GM19397 (cell line): ENCODE data around the gene KCNAB1.

ENCODE experiments used
- ATAC-seq: cut with Tn5 transposase; IDR thresholded peaks from one replicate; pipeline ENCODE4 v1.9.1; 2021; ENCODE audit warnings: mild to moderate bottlenecking, moderate library complexity; ENCODE audit not compliant: unreplicated experiment

The KCNAB1 gene

GRCh38 chr3:156522673-156523072, 402.3 kb downstream of the KCNAB1 start:
- no peak for ATAC-seq

GRCh38 chr3:156525808-156526207, 405.4 kb downstream of the KCNAB1 start:
- ATAC-seq, result no peak

DNA sequence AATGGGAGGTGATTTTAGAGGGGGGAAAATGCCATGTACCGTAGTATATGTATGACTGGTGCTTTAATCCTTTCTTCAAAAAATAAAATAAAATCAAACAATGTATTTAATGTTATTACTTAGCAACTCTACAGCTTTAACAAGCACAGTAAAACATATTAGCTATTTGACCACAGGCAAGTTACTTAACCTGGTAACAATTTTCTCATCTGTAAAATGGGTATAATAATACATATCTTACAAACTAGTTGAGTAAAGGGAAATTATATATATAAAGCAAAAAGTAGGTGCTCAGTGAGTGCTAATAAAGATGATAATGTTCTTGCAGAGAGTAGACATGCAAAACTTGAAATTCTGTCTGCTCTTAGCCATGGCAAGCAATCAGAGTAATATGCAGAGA, 406.7 kb downstream of the KCNAB1 start:
- ATAC-seq, result no peak

DNA sequence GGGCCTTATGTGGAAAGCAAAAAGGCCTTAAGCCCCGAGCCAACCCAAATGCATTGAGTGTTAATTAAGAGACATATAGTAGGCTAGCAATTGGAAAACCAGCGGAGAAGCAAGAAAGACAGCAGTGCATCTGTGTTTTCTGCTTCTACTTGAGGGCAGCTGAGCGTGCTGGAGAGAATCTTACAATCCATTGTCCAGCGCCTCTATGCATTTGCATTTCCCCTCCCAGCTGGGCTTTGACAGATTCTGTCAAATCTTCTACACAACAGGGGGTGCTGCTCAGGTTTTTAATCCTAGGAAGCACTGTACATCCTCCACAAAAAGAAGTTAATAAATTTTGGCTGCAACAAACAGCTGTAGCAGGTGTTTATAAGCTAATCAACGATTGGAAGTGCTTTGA, 410.6 kb downstream of the KCNAB1 start:
- ATAC-seq, result no peak

GRCh38 chr3:156532730-156533129, 412.4 kb downstream of the KCNAB1 start:
- ATAC-seq, result no peak

- ATAC-seq, result no peak
Measured at GRCh38 chr3:156533205-156533604, 412.8 kb downstream of the KCNAB1 start.

DNA sequence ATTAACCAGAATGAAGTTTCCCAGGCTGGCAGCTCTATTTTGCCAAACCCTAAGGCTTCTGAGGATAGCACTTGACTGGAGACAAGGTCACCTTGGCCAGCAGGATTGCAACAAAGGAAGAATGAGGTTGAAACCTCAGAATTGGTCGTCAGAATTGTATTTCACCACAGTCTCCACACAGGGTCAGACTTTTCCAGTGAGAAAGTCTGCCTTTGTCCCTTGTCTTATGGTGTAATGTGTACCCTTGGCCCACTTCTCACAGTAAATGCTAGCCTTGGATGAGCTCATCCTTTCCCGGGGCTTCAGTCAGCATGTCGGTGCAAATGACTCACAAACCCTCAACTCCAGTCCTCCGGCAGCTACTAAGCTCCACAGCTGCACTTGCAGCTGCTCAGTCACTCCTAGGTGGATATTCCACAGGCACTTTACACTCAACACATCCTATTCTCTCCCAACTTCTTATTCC, 414.8 kb downstream of the KCNAB1 start:
- ATAC-seq, result no peak

DNA sequence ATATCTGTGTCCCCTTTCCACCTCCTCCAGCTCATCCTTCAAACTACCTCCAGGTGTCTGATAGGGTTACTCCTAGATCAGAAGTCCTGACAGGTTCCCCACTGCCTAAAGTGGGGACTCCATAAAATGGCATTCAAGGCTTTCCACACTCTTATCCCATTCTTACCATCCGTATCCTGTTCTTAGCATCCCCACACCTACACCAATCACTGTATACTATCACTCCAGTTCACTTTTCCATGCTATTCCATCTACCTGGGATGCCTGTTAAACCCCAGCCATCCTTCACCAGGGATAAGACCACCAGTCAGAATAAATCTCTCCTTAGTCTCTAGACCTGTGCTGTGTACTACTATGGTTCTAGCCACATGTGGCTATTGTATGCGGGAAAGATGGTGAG, 415.4 kb downstream of the KCNAB1 start:
- no peak for ATAC-seq

- ATAC-seq, result no peak
Measured at GRCh38 chr3:156536524-156537316, 416.3 kb downstream of the KCNAB1 start.

GRCh38 chr3:156539051-156539450, 418.7 kb downstream of the KCNAB1 start:
- ATAC-seq, result no peak

- ATAC-seq, result no peak
Measured at GRCh38 chr3:156539802-156540201, 419.4 kb downstream of the KCNAB1 start.

GRCh38 chr3:156542101-156543042, 422.0 kb downstream of the KCNAB1 start:
- ATAC-seq, result no peak

DNA sequence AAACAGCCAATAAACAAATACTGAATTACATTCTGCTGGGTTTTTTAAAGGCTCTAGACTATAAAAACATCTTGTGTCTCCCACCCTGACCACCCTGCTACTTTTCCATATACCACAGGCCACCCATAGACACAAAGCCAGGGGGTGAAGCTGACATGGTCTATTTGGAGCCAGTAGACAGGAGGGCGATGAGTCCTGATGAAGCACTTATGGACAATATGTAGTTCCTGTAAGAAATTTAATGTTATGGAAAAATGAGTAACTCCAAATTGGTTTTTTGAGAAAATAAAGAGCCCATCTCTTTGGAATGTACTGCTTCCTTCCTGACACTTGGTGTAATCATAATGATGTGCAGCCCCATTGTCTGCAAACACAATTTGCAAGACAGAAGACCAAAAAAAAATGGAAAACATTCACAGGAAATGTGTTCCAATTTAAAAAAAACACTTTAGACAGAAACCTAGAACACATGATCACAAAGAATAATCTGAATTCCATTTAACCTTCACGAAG, 422.7 kb downstream of the KCNAB1 start:
- ATAC-seq, result no peak

- ATAC-seq, result no peak
Measured at GRCh38 chr3:156547637-156548036, 427.3 kb downstream of the KCNAB1 start.

DNA sequence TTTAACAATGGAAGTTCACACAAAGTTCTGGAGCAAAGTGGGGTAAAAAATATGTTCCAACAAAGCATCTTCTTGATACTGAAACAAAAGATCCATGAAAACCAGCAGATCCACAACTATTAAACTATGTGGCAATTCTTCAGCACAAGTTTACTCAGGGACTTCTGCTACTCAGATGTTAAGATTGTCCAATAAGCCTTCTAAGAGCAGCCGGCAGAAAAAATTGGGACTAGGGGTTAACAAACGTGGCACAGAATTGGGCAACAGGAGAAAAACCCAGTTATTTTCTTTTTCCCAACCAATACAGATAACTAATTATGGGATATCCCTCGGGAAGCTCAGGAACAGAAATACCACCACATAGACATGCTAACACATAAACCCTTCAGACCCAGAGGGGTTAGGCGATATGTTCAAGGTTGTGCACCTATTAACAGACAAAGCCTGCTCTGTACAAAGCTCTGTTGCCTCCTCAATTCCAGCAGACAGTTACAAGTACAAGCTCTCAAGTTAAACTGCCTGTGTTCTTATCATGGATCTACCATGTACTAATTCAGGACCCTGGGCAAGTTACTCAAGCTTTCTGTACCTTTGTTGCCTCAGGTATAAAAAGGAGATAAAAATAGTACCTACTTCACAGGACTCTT, 427.8 kb downstream of the KCNAB1 start:
- no peak for ATAC-seq

DNA sequence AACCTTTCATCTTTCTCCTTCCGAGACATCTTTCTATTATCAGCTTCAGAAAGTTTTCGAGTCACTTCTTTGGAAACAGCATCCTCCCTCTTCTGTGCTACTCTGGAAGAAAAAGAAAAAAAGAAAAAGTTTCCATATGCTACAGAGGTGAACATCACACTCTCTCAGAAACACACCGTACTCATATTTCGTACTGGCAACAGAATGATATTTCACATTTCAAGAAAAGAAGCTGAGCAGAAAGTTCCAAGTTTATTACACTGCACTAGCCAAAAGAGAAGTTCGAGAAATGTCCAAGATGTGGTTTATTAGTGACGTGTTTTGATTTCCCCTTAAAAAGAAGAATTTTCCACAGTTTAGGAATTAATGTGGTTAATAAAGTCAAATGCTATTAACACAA, 428.5 kb downstream of the KCNAB1 start:
- no peak for ATAC-seq

GRCh38 chr3:156551261-156551660, 430.9 kb downstream of the KCNAB1 start:
- ATAC-seq, result no peak

DNA sequence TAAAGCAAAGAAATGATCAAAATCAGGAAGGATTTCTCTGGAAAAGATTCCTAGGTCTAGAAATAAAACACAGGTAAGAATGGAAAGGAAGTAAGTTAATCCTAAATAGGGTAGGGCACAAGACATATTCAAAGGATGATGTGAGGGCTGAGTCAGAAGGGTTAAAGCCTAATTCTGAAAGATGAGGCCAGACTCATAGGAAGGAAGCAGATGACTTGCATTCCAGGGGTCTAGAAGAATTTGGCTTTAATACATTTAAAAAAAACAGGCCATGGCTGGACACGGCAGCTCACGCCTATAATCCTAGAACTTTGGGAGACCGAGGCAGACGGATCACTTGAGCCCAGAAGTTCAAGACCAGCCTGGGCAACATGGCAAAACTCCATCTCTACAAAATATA, 431.4 kb downstream of the KCNAB1 start:
- ATAC-seq, result no peak

GRCh38 chr3:156552973-156553372, 432.6 kb downstream of the KCNAB1 start:
- no peak for ATAC-seq

DNA sequence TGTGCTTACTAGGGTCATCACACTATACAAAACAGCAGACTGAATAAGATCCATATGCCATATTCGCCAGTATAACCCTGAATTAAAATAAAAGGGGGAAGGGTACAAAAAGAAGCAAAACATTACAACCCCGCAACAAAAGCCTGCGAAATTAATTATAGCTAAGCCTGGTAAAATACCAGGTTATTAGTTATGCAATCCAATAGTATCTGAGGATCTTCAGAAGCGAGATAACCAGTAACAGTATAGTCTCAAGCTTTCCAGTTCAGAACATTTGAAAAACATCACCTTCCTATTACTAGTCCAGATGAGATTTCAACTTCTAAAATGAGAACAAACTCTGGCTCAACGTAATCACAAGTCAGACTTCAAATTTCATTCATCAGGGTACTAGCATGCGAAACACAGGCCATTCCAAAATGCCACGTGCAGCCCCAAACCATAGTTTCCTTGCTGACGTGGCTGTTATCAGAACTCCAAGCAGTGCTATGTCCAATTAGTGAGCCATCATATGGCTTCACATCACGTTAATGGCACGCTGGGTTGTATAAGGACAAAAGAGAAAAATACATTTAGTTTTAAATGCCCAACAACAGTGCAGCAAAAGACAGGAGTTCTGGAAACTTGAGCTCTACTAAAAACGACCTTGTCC, 433.5 kb downstream of the KCNAB1 start:
- no peak for ATAC-seq

DNA sequence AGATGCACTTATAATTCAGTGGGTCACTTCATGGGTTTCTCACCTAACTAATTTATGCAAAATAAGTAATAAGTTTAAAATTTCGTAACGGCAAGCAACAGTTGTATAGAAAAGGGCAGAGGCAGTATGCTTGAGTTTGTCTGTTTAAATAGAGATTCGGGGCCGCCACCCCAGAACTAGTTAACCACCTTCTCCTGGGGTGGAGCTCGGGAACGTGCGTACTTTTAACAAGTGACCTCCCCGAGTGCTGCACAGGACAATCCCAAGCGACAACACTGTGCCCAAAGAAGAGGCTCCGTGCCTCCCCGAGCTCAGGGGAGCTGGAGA, 434.1 kb downstream of the KCNAB1 start:
- ATAC-seq, result no peak
